Lower lobe of right lung (tissue), 2 donors: ENCODE measurements around the gene TMEM97. TPM values are rescaled to one million over a fixed set of nuclear protein-coding genes. Genes with fewer than 3 reads are reported as not detected.
A peak's percentile ranks its signal among the peaks of the same experiment; 100 is the strongest.

Experiments used
- ATAC-seq, 2 donors: fragments of 200-7000 bp; cut with Tn5 transposase; one replicate each; pipeline ENCODE4 v1.9.1; 2020 to 2022; ENCODE audit warnings: mild to moderate bottlenecking in 2 of 2, moderate library complexity in 2 of 2
- DNase-seq: peaks from one replicate; pipeline ENCODE4 v3.0.0-alpha.2; 2020
- H3K27ac ChIP-seq: fragments of 200-600 bp; one replicate; pipeline ENCODE4 v1.8.0; 2022
- H3K27me3 ChIP-seq: fragments of 200-600 bp; one replicate; pipeline ENCODE4 v1.8.0; 2022; ENCODE audit warnings: low read depth
- H3K36me3 ChIP-seq: fragments of 200-600 bp; one replicate; pipeline ENCODE4 v1.8.0; 2022; ENCODE audit warnings: mild to moderate bottlenecking
- H3K4me1 ChIP-seq: fragments of 200-600 bp; one replicate; pipeline ENCODE4 v1.8.0; 2022
- H3K4me3 ChIP-seq: fragments of 200-600 bp; one replicate; pipeline ENCODE4 v1.8.0; 2022; ENCODE audit warnings: mild to moderate bottlenecking
- H3K9me3 ChIP-seq: fragments of 200-600 bp; one replicate; pipeline ENCODE4 v1.8.0; 2022
- CTCF ChIP-seq: fragments of 200-600 bp; IDR thresholded peaks from one replicate; pipeline ENCODE4 v1.8.0; 2022; ENCODE audit warnings: antibody characterized with exemption, mild to moderate bottlenecking
- intact Hi-C: fragments of 100-400 bp; cut with DNase I; formaldehyde crosslinking; loops from one replicate; pipeline ENCODE4 v1.11.0; 2022
- total RNA-seq: library from RNA; stranded (reverse); fragmentation: NEBNext Ultra II Directional; extraction: Animal tissue kit (Norgen Biotek cat#: 25700); gene quantifications from one replicate; pipeline ENCODE4 v1.2.1, GENCODE V29; 2021
- donor health status: DM: no; HTN: yes; CAD: no; lungs with severe emphysema.

The TMEM97 gene
- total RNA-seq, 1 donor from 2014 or later: 51.5 TPM

- ATAC-seq (peak; percentile 1 to 16), DNase-seq (no peak)
- Histone ChIP-seq H3K36me3 (no peaks in the 10 kb centered on the region), H3K9me3 (no peaks in the 10 kb centered on the region), H3K27me3 (no peaks in the 10 kb centered on the region), H3K27ac (peak overlapping the region; percentile 64), H3K4me1 (peaks cover 22% of the 10 kb centered on the region), H3K4me3 (peak overlapping the region; percentile 81)
- TF ChIP-seq CTCF: no peak
- intact Hi-C loops: no loop called here
Measured at GRCh38 chr17:28317966-28318758, 838 bp upstream of the TMEM97 start.

DNA sequence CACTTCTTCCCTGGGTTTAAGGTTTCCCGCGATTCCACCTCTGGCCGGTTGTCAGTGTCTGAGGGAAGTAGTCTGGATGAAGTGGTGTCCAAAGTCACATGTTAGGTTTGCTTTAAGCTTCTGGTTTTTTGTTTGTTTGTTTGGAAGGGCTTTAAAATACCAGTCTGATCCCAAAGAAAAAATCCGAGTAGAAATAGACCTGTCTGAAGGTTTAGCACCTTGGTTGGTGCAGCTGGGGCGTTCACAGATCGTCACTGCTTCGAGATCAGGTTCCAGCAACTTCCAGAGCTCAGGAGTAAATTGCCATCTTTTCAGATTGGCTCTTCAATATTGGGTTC is 567 bp downstream of the TMEM97 start:
- DNase-seq (no peak), ATAC-seq (no peak)
- Histone ChIP-seq H3K27me3 (no peaks in the 10 kb centered on the region), H3K27ac (peak overlapping the region; percentile 64), H3K36me3 (no peaks in the 10 kb centered on the region), H3K9me3 (no peaks in the 10 kb centered on the region), H3K4me1 (peaks cover 24% of the 10 kb centered on the region), H3K4me3 (peak overlapping the region; percentile 81)
- TF ChIP-seq CTCF: no peak
- intact Hi-C loops: no loop called here

- ATAC-seq (no peak), DNase-seq (no peak)
- Histone ChIP-seq H3K27ac (no peak overlapping the region), H3K4me1 (peaks cover 31% of the 10 kb centered on the region), H3K36me3 (no peaks in the 10 kb centered on the region), H3K4me3 (peak overlapping the region; percentile 81), H3K9me3 (no peaks in the 10 kb centered on the region), H3K27me3 (no peaks in the 10 kb centered on the region)
- intact Hi-C loops: no loop called here
- no peak for TF ChIP-seq CTCF
Measured at GRCh38 chr17:28320215-28321061, 1.4 kb downstream of the TMEM97 start.

DNA sequence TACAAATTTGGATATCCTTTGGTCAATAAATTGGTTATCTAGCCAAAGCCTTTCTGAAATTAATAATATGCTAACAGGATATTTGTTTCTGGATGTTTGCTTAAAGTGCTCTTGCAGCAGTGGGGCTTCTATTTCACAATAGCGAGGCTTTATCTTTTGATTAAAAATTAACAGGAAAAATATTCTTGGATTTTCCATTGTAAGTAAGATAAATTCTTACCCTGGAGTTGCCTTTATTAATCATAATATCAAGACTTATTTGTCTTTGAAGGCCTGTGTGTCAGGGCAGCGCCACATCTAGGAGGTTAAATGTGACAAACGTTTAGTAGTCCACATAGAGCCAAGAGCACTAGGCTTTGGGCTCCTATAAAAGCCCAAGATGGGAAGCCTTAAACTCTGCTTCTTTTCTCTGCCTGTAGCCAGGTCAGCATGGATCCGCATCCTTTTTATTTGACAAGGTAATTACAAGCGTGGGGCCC is 5.3 kb downstream of the TMEM97 start:
- H3K4me1 ChIP-seq: peaks cover 19% of the 10 kb centered on the region
- DNase-seq (no peak), ATAC-seq (peak in 1 of 2 donors; percentile 48)
- no peaks in the 10 kb centered on the region for H3K9me3 ChIP-seq
- H3K27me3 ChIP-seq: no peaks in the 10 kb centered on the region
- no peak overlapping the region for H3K27ac ChIP-seq
- TF ChIP-seq CTCF: no peak
- H3K36me3 ChIP-seq: peaks cover 20% of the 10 kb centered on the region
- H3K4me3 ChIP-seq: no peak overlapping the region
- intact Hi-C loops: no loop called here

DNA sequence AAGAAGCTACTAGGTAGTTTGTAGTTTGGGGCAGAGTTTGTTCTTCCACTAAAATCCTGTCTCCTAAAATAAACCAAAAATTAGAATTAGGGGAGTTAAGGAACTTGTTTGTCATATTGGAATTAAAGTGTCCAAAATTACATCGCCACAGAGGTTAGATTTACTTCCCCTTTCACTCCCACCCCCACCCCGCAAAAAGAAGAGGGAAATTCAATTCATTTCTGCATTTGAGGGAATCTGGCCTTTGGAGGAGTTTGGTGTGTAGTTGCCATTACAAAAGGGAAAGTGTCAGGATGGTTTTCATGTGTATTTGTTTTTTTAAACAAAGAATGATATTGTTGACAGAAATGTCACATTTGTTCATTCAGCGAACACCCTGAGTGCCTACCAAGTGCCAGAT is 5.8 kb downstream of the TMEM97 start:
- intact Hi-C loops: no loop called here
- ATAC-seq: no peak

More for the DNA sequence above, 5.8 kb downstream of the TMEM97 start:
- H3K27me3 ChIP-seq: no peaks in the 10 kb centered on the region
- peaks cover 14% of the 10 kb centered on the region for H3K4me1 ChIP-seq
- H3K9me3 ChIP-seq: no peaks in the 10 kb centered on the region
- H3K27ac ChIP-seq: no peak overlapping the region
- DNase-seq: no peak
- peaks cover 24% of the 10 kb centered on the region for H3K36me3 ChIP-seq
- TF ChIP-seq CTCF: no peak
- no peak overlapping the region for H3K4me3 ChIP-seq
